ENCODE measurements around the gene VMP1. TPM values are rescaled to one million over a fixed set of nuclear protein-coding genes. Genes with fewer than 3 reads are reported as not detected.

Gene VMP1
- total RNA-seq, 1 donor from 2014 or later: 62.6 TPM

DNA sequence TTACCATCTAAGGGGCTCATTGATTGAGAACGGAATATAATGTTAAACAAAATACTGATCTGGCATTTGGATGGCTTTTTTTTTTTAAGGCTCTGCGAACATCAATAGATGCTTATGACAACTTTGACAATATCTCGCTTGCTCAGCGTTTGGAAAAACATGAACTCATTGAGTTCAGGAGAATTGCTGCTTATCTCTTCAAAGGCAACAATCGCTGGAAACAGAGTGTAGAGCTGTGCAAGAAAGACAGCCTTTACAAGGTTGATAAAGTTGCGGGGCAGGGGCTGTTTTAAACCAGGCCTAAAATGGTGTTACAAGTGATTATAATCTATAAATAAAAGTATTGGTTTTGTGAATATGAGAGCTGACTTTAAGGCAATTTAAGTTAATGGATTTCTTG, 22.5 kb upstream of the VMP1 start:
- TF ChIP-seq, protein P1, sequence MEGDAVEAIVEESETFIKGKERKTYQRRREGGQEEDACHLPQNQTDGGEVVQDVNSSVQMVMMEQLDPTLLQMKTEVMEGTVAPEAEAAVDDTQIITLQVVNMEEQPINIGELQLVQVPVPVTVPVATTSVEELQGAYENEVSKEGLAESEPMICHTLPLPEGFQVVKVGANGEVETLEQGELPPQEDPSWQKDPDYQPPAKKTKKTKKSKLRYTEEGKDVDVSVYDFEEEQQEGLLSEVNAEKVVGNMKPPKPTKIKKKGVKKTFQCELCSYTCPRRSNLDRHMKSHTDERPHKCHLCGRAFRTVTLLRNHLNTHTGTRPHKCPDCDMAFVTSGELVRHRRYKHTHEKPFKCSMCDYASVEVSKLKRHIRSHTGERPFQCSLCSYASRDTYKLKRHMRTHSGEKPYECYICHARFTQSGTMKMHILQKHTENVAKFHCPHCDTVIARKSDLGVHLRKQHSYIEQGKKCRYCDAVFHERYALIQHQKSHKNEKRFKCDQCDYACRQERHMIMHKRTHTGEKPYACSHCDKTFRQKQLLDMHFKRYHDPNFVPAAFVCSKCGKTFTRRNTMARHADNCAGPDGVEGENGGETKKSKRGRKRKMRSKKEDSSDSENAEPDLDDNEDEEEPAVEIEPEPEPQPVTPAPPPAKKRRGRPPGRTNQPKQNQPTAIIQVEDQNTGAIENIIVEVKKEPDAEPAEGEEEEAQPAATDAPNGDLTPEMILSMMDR (conservative IDR thresholded peaks at IDR 0.05): no peak
- Mint-ChIP-seq H3K27ac (ENCODE audit: unreplicated experiment) (no peak overlapping the region), H3K36me3 (ENCODE audit: low read depth) (peaks cover 16% of the 10 kb centered on the region), H3K4me3 (no peak overlapping the region), H3K9me3 (no peaks in the 10 kb centered on the region), H3K4me1 (no peaks in the 10 kb centered on the region), H3K27me3 (ENCODE audit: low read depth) (no peaks in the 10 kb centered on the region)
- no peak for DNase-seq (ENCODE audit: low read depth, low spot score)

DNA sequence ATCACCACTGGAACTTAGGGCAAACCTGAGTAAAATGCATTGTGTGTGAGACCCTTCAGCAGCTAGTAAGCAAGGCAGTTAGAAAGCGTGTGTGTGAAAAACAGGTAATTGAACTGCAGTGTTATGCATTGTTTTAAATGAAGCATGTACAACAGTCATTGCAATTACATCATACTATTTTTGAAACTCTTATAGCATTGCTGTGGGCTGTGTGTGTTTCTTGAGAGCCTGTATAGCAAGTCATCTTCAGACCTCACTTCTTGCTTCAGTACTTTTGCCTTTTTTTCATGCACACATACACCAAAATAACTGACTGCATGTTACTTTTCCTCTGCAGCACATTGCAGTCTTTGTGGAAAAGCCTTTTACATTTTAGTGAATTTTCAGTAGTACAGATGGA, 19.4 kb upstream of the VMP1 start:
- Mint-ChIP-seq H3K27ac (ENCODE audit: unreplicated experiment) (no peak overlapping the region), H3K9me3 (no peaks in the 10 kb centered on the region), H3K4me3 (no peak overlapping the region), H3K4me1 (no peaks in the 10 kb centered on the region), H3K36me3 (ENCODE audit: low read depth) (peaks cover 16% of the 10 kb centered on the region), H3K27me3 (ENCODE audit: low read depth) (no peaks in the 10 kb centered on the region)
- TF ChIP-seq, protein P1 (conservative IDR thresholded peaks at IDR 0.05): no peak
- no peak for DNase-seq (ENCODE audit: low read depth, low spot score)

DNA sequence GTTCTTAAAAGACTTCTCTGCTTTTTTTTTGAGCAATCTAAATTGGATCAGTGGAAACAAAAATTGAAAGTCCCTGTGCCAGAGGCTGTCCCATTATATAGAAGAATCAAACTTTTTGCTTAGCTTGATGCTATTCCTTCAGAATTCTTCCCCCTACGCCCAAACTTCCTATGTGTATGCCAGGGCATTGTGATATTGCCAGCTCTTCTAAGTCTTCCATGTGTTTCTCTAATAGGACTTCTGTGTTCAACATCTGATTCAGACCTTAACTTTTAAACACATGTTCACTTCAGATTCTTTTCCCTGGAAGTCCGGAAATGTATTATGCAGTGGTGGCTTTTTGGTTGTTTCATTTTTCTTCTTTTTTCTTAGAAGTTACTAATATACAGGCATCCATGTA, 19.0 kb upstream of the VMP1 start:
- DNase-seq (ENCODE audit: low read depth, low spot score): no peak
- H3K36me3 Mint-ChIP-seq (ENCODE audit: low read depth): peaks cover 18% of the 10 kb centered on the region
- H3K27me3 Mint-ChIP-seq (ENCODE audit: low read depth): no peaks in the 10 kb centered on the region
- TF ChIP-seq, protein P1 (conservative IDR thresholded peaks at IDR 0.05): no peak
- no peaks in the 10 kb centered on the region for H3K4me1 Mint-ChIP-seq
- H3K27ac Mint-ChIP-seq (ENCODE audit: unreplicated experiment): no peak overlapping the region
- no peak overlapping the region for H3K4me3 Mint-ChIP-seq
- no peaks in the 10 kb centered on the region for H3K9me3 Mint-ChIP-seq

- H3K27me3 Mint-ChIP-seq (ENCODE audit: low read depth): no peaks in the 10 kb centered on the region
- peaks cover 22% of the 10 kb centered on the region for H3K36me3 Mint-ChIP-seq (ENCODE audit: low read depth)
- H3K9me3 Mint-ChIP-seq: no peaks in the 10 kb centered on the region
- H3K4me1 Mint-ChIP-seq: peaks cover 10% of the 10 kb centered on the region
- TF ChIP-seq, protein P1 (conservative IDR thresholded peaks at IDR 0.05): no peak
- H3K4me3 Mint-ChIP-seq: no peak overlapping the region
- H3K27ac Mint-ChIP-seq (ENCODE audit: unreplicated experiment): no peak overlapping the region
- no peak for DNase-seq (ENCODE audit: low read depth, low spot score)
Measured at GRCh38 chr17:59693582-59693981, 13.9 kb upstream of the VMP1 start.

DNA sequence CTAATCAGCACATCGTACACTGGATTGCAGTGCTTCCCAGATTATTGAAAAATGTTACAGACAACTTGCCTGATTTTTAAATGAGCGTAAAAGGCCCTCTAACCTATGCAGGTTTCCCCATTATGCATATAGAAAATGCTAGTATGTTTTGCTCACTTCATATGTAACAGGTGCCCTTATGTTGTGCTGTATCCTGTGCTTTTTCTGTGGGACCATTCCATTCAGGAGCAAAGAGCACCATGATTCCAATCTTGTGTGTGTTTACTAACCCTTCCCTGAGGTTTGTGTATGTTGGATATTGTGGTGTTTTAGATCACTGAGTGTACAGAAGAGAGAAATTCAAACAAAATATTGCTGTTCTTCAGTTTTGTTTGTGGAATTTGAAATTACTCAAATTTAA, 13.1 kb upstream of the VMP1 start:
- Mint-ChIP-seq H3K9me3 (no peaks in the 10 kb centered on the region), H3K36me3 (ENCODE audit: low read depth) (peaks cover 25% of the 10 kb centered on the region)
- TF ChIP-seq, protein P1 (conservative IDR thresholded peaks at IDR 0.05): no peak

More for the DNA sequence above, 13.1 kb upstream of the VMP1 start:
- Mint-ChIP-seq H3K27me3 (ENCODE audit: low read depth) (no peaks in the 10 kb centered on the region), H3K4me1 (peaks cover 10% of the 10 kb centered on the region), H3K27ac (ENCODE audit: unreplicated experiment) (no peak overlapping the region), H3K4me3 (no peak overlapping the region)
- no peak for DNase-seq (ENCODE audit: low read depth, low spot score)

Measured in neural crest cell (in vitro differentiated cells).